ENCODE results near the gene ADGRB2.

Gene ADGRB2

GRCh38 chr1:31796707-31797106, 32.6 kb upstream of the ADGRB2 start:
- Histone ChIP-seq H3K36me3 (ENCODE audit: control insufficient read depth, insufficient read depth, low read length) (no peaks in the 10 kb centered on the region), H3K4me1 (no peaks in the 10 kb centered on the region), H3K9ac (no peak overlapping the region), H3K9me3 (ENCODE audit: control insufficient read depth, low read length) (no peaks in the 10 kb centered on the region), H3K27me3 (ENCODE audit: control insufficient read depth, insufficient read depth, low read length) (no peaks in the 10 kb centered on the region), H3K4me2 (ENCODE audit: low read length) (no peak overlapping the region), H3K27ac (no peak overlapping the region), H2AFZ (no peak overlapping the region), H3K4me3 (ENCODE audit: low read depth, low read length) (no peak overlapping the region), H3K79me2 (no peaks in the 10 kb centered on the region)
- no peak for TF ChIP-seq CTCF (IDR thresholded peaks at IDR 0.05)

DNA sequence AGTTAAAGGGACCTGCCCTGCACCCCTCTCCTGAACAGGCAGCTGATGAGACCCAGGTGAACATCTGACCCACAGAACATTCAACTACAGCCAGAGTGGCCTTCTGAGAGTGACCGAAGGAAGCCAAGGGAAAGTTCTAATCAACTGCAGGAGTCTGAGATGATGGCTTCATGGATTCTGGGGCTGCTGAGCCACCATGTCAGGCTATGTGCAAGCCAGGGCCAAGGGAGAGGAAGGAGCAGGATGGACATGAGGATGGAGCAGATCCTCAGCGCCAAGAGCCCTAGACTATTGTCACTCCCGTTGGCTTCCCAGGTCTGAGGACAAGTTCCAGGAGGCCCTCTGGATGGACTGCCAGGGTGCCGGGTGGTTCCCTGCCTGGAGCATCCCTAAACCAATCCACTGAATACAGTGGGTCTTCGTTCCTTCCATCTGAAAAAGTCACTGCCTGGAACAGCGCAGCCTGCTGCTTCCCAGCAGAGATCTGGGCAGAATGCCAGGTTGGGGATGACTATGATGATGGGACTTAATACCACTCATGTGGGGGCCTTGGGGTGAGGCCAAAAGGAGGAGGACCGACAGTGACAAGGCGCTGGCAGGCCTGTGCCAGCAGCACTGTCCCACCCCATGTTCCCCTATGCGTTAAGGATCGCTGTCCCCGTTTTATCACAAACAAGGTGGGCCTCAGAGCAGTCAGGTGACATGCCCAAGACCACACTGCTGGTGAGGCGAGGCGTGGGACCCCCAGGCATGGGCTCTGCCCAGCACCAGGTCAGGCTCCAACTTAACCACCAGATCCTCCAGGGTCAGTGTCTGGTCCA, 31.9 kb upstream of the ADGRB2 start:
- Histone ChIP-seq H3K4me3 (ENCODE audit: low read depth, low read length) (no peak overlapping the region), H3K36me3 (ENCODE audit: control insufficient read depth, insufficient read depth, low read length) (no peaks in the 10 kb centered on the region), H2AFZ (no peak overlapping the region), H3K9ac (no peak overlapping the region), H3K4me1 (no peaks in the 10 kb centered on the region), H3K79me2 (no peaks in the 10 kb centered on the region), H3K27ac (no peak overlapping the region), H3K4me2 (ENCODE audit: low read length) (no peak overlapping the region), H3K9me3 (ENCODE audit: control insufficient read depth, low read length) (no peaks in the 10 kb centered on the region), H3K27me3 (ENCODE audit: control insufficient read depth, insufficient read depth, low read length) (no peaks in the 10 kb centered on the region)
- TF ChIP-seq CTCF (IDR thresholded peaks at IDR 0.05): no peak

DNA sequence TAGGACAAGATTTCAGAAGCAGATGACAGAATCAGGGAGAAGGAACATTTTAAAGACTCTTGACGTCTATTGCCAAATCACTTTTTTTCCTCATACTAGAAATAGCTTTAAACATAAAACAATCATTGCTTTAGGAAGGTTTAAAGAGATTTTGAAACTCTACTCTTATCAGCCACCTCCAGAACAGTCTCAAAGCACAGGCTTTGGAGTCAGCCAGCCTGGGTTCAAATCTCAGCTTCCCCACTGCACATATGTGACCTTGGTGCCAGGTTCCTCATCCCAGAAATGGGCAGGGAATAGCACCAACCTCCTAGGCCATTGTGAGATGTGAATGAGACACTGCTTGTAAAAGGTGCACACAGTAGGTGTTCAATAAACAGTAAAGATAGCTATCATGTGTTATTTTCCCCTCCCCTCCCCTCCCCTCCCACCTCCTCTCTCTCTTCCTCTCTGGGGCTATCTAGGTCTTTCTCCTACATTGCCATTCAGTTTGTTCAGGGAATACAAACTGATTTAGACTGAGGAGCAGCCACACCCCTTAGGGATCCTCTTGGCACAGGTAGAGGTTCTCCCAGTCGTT, 31.0 kb upstream of the ADGRB2 start:
- Histone ChIP-seq H3K27ac (no peak overlapping the region), H2AFZ (no peak overlapping the region), H3K9me3 (ENCODE audit: control insufficient read depth, low read length) (no peaks in the 10 kb centered on the region), H3K4me2 (ENCODE audit: low read length) (no peak overlapping the region), H3K9ac (no peak overlapping the region), H3K4me1 (no peaks in the 10 kb centered on the region), H3K27me3 (ENCODE audit: control insufficient read depth, insufficient read depth, low read length) (no peaks in the 10 kb centered on the region), H3K79me2 (no peaks in the 10 kb centered on the region), H3K36me3 (ENCODE audit: control insufficient read depth, insufficient read depth, low read length) (no peaks in the 10 kb centered on the region), H3K4me3 (ENCODE audit: low read depth, low read length) (no peak overlapping the region)
- no peak for TF ChIP-seq CTCF (IDR thresholded peaks at IDR 0.05)

- no peaks in the 10 kb centered on the region for H3K4me1 ChIP-seq
- no peaks in the 10 kb centered on the region for H3K36me3 ChIP-seq (ENCODE audit: control insufficient read depth, insufficient read depth, low read length)
- no peak overlapping the region for H3K4me2 ChIP-seq (ENCODE audit: low read length)
- H3K79me2 ChIP-seq: no peaks in the 10 kb centered on the region
- no peaks in the 10 kb centered on the region for H3K9me3 ChIP-seq (ENCODE audit: control insufficient read depth, low read length)
- no peak overlapping the region for H2AFZ ChIP-seq
- H3K27ac ChIP-seq: no peak overlapping the region
- H3K9ac ChIP-seq: no peak overlapping the region
- no peak for TF ChIP-seq CTCF (IDR thresholded peaks at IDR 0.05)
- H3K27me3 ChIP-seq (ENCODE audit: control insufficient read depth, insufficient read depth, low read length): no peaks in the 10 kb centered on the region
- no peak overlapping the region for H3K4me3 ChIP-seq (ENCODE audit: low read depth, low read length)
These were observed 29.6 kb upstream of the ADGRB2 start for GRCh38 chr1:31793586-31794285.

Measured in parathyroid adenoma (tissue), 2 donors.